ENCODE results near the gene BCAS3. TPM values are rescaled to one million over a fixed set of nuclear protein-coding genes. Genes with fewer than 3 reads are reported as not detected.
"Not testable (repeated sequence)": the region's sequence is repeated elsewhere in the genome, so short reads cannot be mapped to it uniquely, and the experiment has no call there.

Gene BCAS3
- total RNA-seq, 1 donor from 2014 or later: 15.6 TPM

- intact Hi-C loops (cut with DNase I): no loop called here
- DNase-seq (no peak), ATAC-seq (ENCODE audit: poor library complexity) (no peak)
Observed at GRCh38 chr17:60901242-60901641, 223.6 kb downstream of the BCAS3 start.

GRCh38 chr17:60901806-60902205 lies 224.2 kb downstream of the BCAS3 start:
- ATAC-seq (ENCODE audit: poor library complexity) (no peak), DNase-seq (no peak)
- intact Hi-C loops (cut with DNase I): no loop called here

DNA sequence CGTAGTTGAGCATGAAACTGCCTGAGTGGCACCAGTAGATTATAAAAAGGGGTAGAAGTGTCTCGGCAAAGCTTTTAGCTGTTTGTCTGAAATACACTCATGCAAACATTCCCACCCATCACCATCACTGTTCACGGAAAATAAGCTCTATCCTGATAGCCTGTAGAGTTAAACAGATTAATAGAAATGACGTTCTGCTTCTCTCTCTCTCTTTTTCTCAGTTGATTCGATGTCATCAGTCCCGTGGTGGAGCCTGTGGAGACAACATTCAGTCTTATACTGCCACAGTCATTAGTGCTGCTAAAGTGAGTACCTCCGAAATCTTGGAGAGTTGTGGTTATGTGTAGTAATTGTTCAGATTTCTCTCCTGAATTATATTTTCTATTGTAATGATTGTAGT lies 224.7 kb downstream of the BCAS3 start:
- ATAC-seq (ENCODE audit: poor library complexity): no peak
- DNase-seq: no peak
- intact Hi-C loops (cut with DNase I): no loop called here

- intact Hi-C loops (cut with DNase I): no loop called here
- ATAC-seq (ENCODE audit: poor library complexity): no peak
Observed at GRCh38 chr17:60904582-60904981, 226.9 kb downstream of the BCAS3 start.

DNA sequence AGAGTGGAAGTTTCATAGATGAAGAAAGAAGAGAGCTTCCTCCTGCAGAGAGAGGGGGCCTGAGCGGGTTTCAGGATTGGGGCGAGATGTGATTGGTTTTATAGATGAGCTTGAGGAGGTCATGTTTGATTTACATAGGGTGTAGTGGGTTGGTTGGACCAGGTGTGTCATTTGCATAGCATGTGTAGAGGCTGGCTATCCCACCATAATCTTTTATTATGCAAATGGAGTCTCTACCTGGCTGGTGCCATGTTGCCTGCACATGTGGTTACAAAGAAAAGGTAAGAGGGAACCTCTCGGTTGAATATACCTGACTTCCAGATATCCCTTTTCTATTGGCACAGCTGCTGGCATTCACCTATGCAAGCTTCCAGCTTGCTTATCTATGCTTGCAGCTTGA lies 228.1 kb downstream of the BCAS3 start:
- ATAC-seq (ENCODE audit: poor library complexity) (no peak), DNase-seq (no peak)
- intact Hi-C loops (cut with DNase I): no loop called here

More at GRCh38 chr17:60904582-60904981, 226.9 kb downstream of the BCAS3 start:
- DNase-seq: no peak

DNA sequence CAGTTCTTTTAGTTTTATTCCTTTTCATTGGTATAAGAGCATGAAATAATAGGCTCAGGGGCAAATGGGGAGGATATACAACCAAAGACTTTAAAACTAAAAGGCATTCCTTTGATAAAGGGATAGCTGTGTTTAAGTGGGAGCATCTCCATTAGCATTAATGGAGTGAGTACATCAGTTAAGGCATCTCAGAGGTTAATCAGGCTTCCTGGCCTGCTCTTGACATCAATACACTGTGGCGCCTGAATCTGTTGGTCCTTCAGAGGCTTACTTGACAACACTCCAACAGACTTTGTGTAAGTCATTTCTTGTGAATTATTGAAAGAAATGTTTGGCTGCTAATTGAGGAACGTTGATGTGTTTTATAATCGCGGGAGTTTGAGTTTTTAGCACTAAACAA lies 230.7 kb downstream of the BCAS3 start:
- DNase-seq (no peak), ATAC-seq (ENCODE audit: poor library complexity) (no peak)
- intact Hi-C loops (cut with DNase I): no loop called here

DNA sequence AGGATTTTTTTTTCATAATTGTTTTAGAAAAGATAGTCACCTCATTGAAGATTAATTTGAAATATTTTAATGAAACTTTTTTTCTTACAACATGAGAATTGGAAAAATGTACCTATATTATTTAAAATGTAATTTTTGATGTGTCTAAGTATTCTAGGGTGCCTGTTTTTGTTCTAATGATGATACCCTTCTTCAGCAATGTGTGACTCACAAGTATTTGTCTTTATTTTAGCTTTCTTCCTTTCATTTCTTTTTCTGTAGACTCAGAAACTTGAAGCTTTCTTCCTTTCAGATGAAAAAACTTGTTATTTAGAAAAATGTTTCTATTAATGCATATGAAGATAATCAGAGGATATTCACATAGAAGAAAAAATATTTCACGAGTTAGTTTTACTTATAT lies 231.8 kb downstream of the BCAS3 start:
- no peak for ATAC-seq (ENCODE audit: poor library complexity)
- intact Hi-C loops (cut with DNase I): no loop called here
- DNase-seq: no peak

DNA sequence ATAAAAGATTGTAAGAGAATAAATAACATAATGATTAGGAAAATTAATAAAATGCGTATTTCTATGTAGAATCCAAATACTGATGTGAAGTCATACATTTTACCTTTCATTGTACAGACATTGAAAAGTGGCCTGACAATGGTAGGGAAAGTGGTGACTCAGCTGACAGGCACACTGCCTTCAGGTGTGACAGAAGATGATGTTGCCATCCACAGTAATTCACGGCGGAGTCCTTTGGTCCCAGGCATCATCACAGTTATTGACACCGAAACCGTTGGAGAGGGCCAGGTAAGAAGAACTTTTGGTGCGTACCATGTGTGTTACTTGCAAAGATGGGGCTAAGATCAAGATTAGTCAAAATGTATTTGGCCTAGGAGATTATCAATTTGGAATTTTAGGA lies 232.8 kb downstream of the BCAS3 start:
- intact Hi-C loops (cut with DNase I): no loop called here
- no peak for DNase-seq

GRCh38 chr17:60914078-60914477 lies 236.4 kb downstream of the BCAS3 start:
- intact Hi-C loops (cut with DNase I): no loop called here
- no peak for ATAC-seq (ENCODE audit: poor library complexity)
- no peak for DNase-seq

More for the DNA sequence above, 232.8 kb downstream of the BCAS3 start:
- no peak for ATAC-seq (ENCODE audit: poor library complexity)

GRCh38 chr17:60916043-60916442 lies 238.4 kb downstream of the BCAS3 start:
- no peak for DNase-seq
- no peak for ATAC-seq (ENCODE audit: poor library complexity)
- intact Hi-C loops (cut with DNase I): no loop called here

DNA sequence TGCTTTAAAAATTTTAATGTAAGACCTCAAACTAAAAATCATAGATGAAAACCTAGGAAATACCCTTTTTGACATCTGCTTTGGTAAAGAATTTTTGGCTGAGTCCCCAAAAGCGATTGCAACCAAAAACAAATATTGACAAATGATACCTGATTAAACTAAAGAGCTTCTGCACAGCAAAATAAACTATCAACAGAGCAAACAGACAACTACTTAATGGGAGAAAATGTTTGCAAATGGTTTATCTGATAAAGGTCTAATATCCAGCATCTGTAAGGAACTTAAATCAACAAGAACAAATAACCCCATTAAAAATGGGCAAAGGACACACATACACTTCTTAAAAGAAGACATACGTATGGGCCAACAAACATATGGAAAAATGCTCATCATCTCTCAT lies 242.5 kb downstream of the BCAS3 start:
- intact Hi-C loops (cut with DNase I): no loop called here
- DNase-seq: no peak
- no peak for ATAC-seq (ENCODE audit: poor library complexity)

GRCh38 chr17:60923000-60923399 lies 245.3 kb downstream of the BCAS3 start:
- intact Hi-C loops (cut with DNase I): no loop called here
- DNase-seq: no peak

GRCh38 chr17:60926466-60927183 lies 249.0 kb downstream of the BCAS3 start:
- DNase-seq: no peak

More at GRCh38 chr17:60923000-60923399, 245.3 kb downstream of the BCAS3 start:
- ATAC-seq (ENCODE audit: poor library complexity): no peak

DNA sequence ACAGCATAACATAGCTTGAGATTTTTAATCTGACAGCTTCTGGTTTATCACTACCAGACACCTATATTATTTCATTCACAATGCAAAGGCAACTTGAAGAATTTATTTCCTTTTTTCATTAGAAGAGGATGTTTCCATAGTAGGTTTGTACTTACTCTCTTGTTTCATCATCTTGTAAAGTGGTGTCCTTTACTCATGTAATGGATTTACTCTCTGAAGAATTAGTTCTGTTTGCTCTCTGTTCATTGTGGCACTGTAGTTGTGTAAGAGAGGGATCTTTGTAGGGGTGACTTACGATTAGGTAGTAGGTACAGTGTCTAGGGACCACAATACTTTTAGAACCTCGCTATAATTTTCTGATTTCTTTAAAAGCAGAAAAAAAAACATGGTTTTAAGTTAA lies 256.1 kb downstream of the BCAS3 start:
- DNase-seq (no peak), ATAC-seq (ENCODE audit: poor library complexity) (no peak)
- intact Hi-C loops (cut with DNase I): no loop called here

More at GRCh38 chr17:60926466-60927183, 249.0 kb downstream of the BCAS3 start:
- intact Hi-C loops (cut with DNase I): no loop called here
- no peak for ATAC-seq (ENCODE audit: poor library complexity)

- DNase-seq (no peak), ATAC-seq (ENCODE audit: poor library complexity) (no peak)
- intact Hi-C loops (cut with DNase I): no loop called here
Observed at GRCh38 chr17:60934723-60935122, 257.1 kb downstream of the BCAS3 start.

- DNase-seq; ATAC-seq (ENCODE audit: poor library complexity); intact Hi-C loops (cut with DNase I): not testable (repeated sequence)
Observed at GRCh38 chr17:60935991-60936390, 258.3 kb downstream of the BCAS3 start.

GRCh38 chr17:60939318-60939717 lies 261.7 kb downstream of the BCAS3 start:
- DNase-seq (no peak), ATAC-seq (ENCODE audit: poor library complexity) (no peak)
- intact Hi-C loops (cut with DNase I): no loop called here

DNA sequence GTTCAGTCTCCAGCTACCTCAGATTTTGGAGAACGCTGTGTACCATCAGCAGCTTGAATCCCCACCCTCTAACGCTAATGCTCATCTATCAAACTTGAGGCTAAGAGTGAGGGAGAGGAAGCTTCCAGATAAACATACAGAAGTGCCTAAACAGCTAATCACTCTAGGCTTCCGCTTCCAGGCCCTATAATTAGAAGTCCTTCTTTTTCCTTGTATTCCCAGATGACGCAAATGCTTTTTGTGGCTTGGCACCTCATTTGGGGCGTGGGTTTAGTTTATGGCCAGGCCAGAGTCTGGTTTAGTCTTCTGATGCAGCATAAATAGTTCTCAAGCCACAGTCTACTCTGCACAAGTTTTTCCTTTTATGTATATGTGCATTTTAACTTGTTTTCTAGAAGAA lies 263.4 kb downstream of the BCAS3 start:
- DNase-seq (peak; percentile 44), ATAC-seq (ENCODE audit: poor library complexity) (peak; percentile 74)
- intact Hi-C loops (cut with DNase I): no loop called here

DNA sequence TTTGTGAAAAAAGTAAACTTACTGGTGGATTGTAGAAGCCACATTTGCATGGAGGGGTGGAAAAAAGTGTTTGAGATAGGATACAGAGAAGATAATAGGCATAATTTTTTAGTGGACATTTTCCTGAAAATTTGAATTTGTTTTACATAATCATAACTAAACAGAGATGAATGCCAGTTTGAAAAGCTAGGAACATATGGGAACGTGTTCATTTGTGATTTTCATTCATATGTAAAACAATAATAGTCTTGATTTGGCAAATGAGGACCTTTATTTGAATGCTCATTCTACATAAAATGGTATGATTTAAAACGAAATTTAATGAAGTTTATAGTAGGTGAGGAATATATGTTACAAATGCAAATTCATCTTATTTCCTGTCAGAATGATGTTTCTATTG lies 263.9 kb downstream of the BCAS3 start:
- ATAC-seq (ENCODE audit: poor library complexity) (no peak), DNase-seq (no peak)
- intact Hi-C loops (cut with DNase I): no loop called here

DNA sequence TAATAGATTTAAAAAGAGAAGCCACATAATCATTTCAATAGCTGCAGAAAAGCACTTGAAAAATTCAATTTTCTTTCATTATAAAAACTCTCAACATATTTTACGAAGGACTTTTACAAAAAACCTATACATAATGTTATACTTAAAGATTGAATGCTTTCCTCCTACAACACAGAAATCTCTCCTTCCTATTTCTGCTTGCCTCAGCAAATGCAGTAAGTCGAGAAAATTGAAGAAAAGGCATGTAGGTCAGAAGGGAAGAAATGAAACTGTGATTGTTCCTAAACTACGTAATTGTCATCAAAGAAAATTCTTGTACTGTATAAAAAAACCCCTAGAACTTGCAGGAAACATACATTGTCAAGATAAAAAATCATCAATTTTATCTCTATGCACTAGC lies 267.1 kb downstream of the BCAS3 start:
- DNase-seq: no peak
- no peak for ATAC-seq (ENCODE audit: poor library complexity)
- intact Hi-C loops (cut with DNase I): no loop called here

GRCh38 chr17:60947100-60947499 lies 269.4 kb downstream of the BCAS3 start:
- intact Hi-C loops (cut with DNase I): no loop called here
- DNase-seq (no peak), ATAC-seq (ENCODE audit: poor library complexity) (no peak)
